Glomerular visceral epithelial cell (primary cell): Measurements from ENCODE around the gene MYLIP.
"Not testable (repeated sequence)": the region's sequence is repeated elsewhere in the genome, so short reads cannot be mapped to it uniquely, and the experiment has no call there.

Experiments
- DNase-seq: peaks from one replicate; pipeline ENCODE4 v3.0.0-alpha.2; 2016; ENCODE audit errors: extremely low spot score

The MYLIP gene

DNA sequence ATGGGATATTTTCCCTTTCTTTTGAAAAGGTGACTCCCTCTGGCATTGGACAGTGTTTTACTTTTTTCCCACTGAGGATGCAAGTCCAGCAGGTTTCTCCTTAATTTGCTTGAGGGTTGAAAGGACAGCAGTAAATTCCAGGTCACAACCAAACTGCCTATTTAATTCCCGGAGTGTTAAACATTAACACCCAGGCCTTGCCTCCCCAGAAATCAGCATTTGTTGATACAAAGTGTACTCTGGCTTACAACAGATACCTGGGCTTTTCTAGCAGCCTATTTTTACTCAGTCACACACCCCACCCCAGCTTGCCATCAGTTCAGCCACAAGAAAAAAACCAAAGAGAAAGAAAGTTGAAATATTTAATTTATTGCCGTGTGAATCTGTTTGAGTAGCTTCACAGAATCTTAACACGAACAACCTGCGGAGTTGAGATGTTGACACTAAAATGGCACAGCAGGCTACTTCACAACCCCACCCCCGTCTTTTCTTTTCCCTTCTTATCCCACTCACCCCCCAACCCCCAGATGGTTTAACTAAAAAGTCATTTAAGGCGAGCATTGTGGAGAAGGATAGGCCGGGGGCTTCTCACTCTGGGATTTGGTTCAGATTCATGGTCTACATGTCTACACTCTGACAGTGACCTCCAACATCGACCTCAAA lies 45.7 kb downstream of the MYLIP start:
- no peak for DNase-seq

DNA sequence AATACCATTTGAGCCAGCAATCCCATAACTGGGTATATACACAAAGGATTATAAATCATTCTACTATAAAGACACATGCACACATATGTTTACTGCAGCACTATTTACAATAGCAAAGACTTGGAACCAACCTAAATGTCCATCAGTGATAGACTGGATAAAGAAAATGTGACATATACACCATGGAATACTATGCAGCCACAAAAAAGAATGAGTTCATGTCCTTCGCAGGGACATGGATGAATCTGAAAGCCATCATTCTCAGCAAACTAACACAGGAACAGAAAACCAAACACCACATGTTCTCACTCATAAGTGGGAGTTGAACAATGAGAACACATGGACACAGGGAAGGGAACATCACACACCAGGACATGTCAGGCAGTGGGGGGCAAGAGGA lies 47.7 kb downstream of the MYLIP start:
- not testable (repeated sequence) for DNase-seq

DNA sequence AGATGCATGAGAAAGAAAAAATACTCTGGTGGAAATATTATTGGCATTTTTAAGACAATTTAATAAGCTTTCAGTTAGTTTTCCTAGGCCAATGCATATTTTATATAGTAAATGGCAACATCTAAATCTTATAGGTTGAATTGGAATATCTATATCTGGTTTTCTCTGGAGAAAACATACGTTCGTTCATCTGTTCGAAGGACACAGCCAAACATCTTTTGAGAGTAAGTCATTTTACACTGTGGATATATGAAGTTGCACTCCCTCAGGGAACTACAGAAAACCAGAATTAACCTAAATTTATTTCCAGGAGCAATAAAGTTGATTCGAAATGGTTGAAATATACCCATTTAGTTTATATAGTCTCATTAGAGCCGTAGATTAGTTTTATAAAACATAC lies 49.0 kb downstream of the MYLIP start:
- no peak for DNase-seq

DNA sequence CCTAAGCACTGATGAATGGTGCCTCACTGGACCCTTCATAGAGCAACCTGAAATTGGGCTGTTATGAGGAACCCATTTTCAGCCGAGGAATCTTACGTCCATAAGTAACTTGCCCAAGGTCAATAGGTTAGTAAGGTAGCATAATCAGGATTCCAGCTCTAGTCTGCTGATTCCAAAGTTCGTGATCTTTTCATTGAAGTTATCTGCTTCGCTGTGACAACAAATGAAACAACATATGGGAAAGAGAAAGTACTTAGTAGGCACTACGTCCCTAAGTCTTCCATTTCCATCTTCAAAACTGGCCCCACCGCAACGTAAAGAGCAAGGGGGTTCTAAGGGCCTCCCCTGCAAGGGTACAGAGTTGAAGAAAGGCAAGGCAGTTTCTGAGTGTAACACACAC lies 49.5 kb downstream of the MYLIP start:
- no peak for DNase-seq

DNA sequence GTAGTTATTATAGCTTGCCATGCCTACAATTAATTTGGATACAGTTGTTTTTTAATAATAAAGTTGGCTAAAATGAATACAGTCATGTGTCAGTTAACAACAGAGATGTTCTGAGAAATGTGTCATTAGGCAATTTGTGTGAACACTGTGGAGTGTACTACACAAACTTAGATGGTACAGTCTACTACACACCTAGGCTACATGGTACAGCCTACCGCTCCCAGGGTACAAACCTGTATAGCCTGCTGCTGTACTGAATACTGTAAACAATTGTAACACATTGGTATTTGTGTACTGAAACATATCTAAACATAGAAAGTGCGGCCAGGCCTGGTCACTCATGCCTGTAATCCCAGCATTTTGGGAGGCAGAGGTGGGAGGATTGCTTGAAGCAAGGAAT lies 50.2 kb downstream of the MYLIP start:
- DNase-seq = no peak

DNA sequence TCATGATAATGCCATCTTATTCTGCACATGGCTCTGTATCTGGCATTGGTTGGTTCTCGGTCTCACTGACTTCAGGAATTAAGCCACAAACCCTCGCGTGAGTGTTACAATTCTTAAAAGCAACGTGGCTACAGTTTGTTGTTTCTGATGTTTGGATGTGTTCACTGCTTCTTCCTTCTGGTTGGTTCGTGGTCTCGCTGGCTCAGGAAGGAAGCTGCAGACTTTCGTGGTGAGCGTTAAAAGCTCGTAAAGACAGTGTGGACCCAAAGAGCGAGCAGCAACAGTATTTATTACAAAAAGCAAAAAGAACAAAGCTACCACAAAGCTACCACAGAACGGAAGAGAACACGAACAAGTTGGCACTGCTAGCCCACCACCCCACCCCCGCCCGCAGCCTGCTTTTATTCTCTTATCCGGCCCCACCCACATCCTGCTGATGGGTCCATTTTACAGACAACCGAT lies 51.1 kb downstream of the MYLIP start:
- DNase-seq = no peak

DNA sequence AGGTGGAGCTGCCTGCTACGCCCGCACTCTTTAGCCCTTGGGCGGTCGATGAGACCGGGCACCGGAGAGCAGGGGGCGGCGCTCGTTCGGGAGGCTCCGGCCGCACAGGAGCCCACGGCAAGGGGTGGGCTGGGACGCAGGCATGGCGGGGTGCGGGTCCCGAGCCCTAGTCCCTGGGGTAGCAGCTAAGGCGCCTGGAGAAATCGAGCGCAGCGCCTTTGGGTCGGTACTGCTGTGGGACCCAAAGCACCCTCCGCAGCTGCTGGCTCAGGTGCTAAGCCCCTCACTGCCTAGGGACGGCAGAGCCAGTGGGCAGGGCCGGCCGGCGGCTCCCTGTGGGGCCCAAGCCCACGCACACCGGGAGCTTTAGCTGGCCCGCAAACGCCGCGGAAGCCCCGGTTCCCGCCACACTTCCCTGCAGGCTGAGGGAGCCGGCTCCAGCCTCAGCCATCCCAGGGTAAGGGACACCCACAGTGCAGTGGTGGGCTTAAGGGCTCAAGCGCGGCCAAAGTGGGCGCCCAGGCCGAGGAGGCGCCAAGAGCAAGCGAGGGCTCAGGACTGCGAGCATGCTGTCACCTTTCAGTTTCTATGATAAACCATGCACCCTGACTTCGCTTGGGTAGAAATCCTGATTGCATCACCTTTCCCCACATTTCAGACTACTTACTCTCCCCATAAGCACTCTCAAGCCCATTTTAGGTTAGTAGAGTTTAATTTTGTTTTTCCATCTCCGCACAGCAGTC lies 52.0 kb downstream of the MYLIP start:
- DNase-seq = no peak

DNA sequence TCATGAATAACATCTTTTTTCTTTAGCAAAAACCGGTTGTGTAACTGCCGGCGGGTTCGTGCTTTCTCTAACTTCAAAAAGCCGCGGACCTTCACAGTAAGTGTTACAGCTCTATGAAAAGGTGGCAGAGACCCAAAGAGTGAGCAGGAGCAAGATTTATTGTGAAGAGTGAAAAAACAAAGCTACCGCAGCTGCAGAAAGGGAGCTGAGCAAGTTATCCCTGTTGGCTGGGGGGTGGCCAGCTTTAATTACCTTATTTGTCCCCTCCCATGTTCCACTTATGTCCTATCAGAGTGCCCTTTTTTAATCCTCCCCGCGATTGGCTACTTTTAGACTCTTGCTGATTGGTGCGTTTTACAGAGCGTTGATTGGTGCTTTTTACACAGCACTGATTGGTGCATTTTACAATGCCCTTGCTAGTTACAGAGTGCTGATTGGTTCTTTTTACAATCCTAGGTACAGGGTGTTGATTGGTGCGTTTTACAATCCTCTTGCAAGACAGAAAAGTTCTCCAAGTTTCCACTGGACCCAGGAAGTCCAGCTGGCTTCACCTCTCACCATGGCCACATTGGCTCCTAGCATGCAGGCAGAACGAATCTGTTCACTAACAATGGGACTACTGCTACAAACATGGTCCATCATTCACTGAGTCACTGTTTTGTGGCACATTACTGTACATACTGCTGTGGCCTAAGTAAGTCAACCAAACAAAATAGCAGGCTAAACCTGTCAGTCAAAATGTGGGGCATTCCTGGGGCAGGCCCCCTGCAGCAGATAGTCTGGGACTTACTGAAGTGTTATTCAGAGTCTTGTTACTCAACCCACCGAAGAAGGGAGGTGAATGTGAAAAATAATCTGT lies 52.8 kb downstream of the MYLIP start:
- DNase-seq = no peak

DNA sequence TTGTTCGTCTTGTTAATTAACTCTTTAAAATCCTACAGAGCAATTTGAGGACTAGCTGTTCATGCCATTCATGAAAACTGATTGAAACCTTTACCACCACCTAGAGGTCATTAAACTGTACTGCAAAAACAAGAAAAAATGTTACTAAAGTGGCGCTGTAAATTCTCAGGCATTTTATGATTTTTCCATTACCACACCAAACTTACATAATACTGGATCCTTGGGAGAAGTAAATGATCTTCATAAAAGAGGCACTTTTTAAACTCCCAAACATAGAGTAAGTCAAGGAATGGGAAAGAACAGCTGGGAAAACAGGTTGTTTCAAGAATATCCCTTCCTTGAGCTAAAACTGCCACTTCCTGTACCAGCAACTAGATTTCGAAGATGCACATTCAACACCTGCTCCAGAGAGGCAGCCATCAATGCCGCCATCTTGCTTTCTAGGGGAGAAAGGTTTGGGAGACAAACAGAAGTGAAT lies 54.3 kb downstream of the MYLIP start:
- DNase-seq = peak; percentile 22

DNA sequence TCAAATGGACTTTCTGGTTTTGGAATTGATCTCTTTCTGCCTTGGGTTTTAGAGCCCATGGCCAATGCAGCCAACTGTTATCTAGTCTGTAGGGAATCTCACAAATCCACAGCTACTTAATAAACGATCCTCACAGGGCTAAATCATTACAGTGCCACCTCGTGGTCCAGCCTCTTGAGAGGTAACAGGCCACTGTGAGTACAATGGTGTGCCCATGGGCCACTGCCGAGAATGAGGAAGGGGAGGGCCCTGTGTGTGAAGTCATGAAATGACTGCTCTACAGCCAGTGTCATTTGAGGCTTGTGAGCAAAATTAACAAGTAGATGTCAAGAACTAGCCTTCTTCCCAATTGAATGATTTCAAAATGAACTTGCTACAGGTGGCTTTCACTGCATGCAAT lies 55.2 kb downstream of the MYLIP start:
- peak; percentile 38 for DNase-seq

DNA sequence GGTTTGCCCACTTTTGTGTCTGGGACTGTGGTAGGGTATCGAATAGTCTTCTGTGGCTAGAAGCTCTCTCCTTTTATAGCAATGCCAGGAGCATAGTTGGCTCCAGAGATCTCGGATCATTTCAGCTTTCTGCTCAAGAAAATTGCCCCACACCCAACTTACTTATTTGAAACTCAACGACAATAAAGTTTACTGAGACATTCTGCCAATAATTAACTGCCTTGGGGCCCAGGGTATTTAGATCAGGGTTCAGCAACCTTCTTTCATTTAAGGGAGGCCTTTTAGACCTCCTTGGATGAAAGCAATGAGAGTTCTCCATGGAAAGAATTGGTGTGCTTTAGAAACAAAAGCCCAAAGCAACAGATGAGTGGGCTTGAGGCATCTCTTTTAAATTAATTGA lies 55.7 kb downstream of the MYLIP start:
- no peak for DNase-seq

DNA sequence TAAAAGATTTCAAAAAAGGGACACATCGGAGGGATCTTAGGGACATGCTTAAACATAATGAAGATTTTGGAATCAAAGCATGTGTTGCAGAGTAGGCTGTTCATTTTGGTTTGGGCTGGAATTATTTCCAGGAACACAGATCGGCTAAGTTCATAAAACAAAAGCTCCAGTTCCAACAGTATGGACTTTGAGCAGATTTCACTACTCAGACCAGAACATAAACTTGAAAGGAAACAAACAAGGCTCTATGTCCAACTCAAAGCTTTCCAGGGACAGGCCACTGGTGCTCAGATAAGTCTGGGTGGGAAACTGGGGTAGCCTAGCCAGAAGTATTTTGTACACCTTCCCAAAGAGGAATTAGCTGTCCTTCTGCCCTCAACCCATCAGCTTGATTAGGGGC lies 58.3 kb downstream of the MYLIP start:
- DNase-seq = no peak

DNA sequence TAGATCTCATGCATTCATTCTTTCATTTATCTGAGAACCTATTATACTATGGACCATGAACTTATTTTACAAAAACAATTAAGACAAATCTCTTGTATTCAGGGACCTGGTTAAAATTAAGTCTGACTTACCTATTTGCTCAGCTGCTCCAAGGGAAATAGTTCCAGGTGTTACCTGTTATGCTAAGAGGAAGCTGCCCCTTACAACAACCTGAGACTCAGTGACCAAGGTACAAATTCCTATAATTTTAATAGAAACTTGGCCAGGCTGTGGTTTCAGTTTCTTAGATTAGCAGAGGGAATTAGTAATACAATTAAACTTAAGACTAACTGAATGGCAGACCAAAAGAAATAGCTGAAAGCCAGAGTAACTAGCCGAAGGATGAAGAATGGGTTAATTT lies 61.3 kb downstream of the MYLIP start:
- DNase-seq = no peak

DNA sequence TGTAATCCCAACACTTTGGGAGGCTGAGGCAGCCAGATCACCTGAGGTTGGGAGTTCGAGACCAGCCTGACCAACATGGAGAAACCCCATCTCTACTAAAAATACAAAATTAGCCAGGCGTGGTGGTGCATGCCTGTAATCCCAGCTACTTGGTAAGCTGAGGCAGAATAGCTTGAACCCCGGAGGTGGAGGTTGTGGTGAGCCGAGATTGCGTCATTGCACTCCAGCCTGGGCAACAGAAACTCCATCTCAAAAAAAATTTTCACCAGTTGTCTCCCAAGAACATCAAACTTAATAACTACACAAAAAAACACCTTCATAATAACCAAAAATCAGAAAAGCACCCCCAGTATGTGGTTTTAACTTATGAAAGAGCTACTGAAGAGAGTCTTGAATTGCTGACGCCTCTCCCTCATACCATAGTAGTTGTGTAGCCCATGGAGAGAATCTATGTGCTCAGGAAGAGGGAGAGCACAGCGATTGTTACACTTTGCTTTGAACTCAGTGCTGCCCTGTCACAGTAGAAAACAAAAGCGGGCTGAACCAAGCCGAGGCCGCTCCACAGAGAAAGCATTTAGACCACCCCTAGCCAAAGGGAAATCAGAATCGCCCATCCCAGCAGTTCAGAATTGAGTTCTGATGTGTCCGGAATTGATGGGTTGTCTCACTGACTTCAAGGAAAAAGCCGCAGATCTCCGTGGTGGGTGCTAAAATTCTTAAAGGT lies 67.5 kb downstream of the MYLIP start:
- DNase-seq = no peak

DNA sequence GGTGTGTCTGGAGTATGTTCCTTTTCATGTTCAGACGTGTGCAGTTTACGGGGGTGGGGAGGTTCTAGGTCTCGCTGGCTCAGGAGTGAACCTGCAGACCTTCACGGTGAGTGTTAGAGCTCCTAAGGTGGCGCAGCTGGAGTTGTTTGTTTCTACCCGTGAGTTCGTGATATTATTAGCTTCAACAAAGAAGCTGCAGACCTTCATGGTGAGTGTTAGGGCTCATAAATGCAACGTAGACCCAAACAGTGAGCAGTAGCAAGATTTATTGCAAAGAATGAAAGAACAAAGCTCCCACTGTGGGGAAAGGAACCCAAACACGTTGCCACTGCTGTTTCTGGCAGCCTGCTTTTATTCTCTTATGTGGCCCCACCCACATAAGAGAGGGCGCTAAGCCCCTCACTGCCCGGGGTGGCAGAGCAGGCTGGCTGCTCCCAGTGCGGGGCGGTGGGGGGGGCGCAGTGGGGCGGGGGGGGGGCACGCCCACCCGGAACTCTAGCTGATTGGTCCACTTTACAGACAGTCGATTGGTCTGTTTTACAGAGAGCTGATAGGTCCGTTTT lies 68.2 kb downstream of the MYLIP start:
- no peak for DNase-seq
